K562 (cell line): ENCODE data around the gene IBA57. TPM values are rescaled to one million over a fixed set of nuclear protein-coding genes. Genes with fewer than 3 reads are reported as not detected.

Source experiments
- ATAC-seq: fragments of 200-7000 bp; cut with Tn5 transposase; 3 replicates; pipeline ENCODE4 v1.9.1; 2020; ENCODE audit warnings: moderate library complexity
- BruUV-seq: library from RNA; stranded (reverse); fragments of 400-500 nt; replicated peaks from 2 replicates; lab custom pipeline; 2021; lab: Mats Ljungman, UMichigan
- CTCF ChIA-PET: fragments of 300-600 bp; formaldehyde crosslinking; extraction: SDS; loops from one replicate; lab custom pipeline; 2021; ENCODE audit warnings: low intra/inter-chr PET ratio; lab: Yijun Ruan, JAX
- POLR2A ChIA-PET: fragments of 300-600, 350-650 bp; sonication (Branson Sonifier 250); formaldehyde crosslinking; extraction: SDS; loops from one replicate; lab custom pipeline; 2021; ENCODE audit warnings: antibody characterized with exemption, inconsistent platforms; lab: Yijun Ruan, JAX
- DNase-seq, 4 experiments: peaks; one replicate each; pipeline versions ENCODE4 v3.0.0 to v3.0.0-alpha.2; 2011 to 2018; ENCODE audit warnings: low spot score in 3 of 4, mixed read lengths in 3 of 4; ENCODE audit errors: extremely low read depth in 1 of 4
- FAIRE-seq: peaks from 2 replicates; lab custom pipeline; 2011; peaks lifted over from hg19 to GRCh38; lab: Jason Lieb, UNC
- H2AFZ ChIP-seq: 2 replicates; pipeline ENCODE4 v1.6.0; 2011; ENCODE audit warnings: low read depth, low read length, control low read depth, inconsistent platforms
- H3K27ac ChIP-seq: fragments of 200-600 bp; 3 replicates; pipeline ENCODE4 v1.8.0; 2011; ENCODE audit warnings: low read depth, mild to moderate bottlenecking, control low read depth, inconsistent platforms, low read length, moderate library complexity, mixed read lengths; ENCODE audit errors: extremely low read depth
- H3K27me3 ChIP-seq, 2 experiments: fragments of 300-600 bp in 1 of 2; 2 replicates in 1 of 2; 3 replicates in 1 of 2; pipeline versions ENCODE4 v1.6.0 to v1.8.0; 2011; ENCODE audit warnings: inconsistent platforms in 2 of 2, low read length in 2 of 2, mild to moderate bottlenecking in 1 of 2, mixed read lengths in 1 of 2, moderate library complexity in 1 of 2; ENCODE audit not compliant: control insufficient read depth in 2 of 2, insufficient read depth in 2 of 2
- H3K36me3 ChIP-seq: fragments of 300-600 bp; 3 replicates; pipeline ENCODE4 v1.8.0; 2011; ENCODE audit warnings: mild to moderate bottlenecking, low read length, inconsistent platforms; ENCODE audit not compliant: control insufficient read depth, insufficient read depth
- H3K4me1 ChIP-seq, 2 experiments: fragments of 200-600 bp in 1 of 2; replicated peaks in 1 of 2; 2 replicates in 1 of 2; 3 replicates in 1 of 2; pipeline versions ENCODE4 v1.5.1 to v1.8.0; 2011; ENCODE audit warnings: inconsistent platforms in 2 of 2, low read length in 2 of 2, mild to moderate bottlenecking in 1 of 2, mixed read lengths in 1 of 2, moderate library complexity in 1 of 2; ENCODE audit not compliant: control insufficient read depth in 2 of 2, insufficient read depth in 2 of 2
- H3K4me2 ChIP-seq: 2 replicates; pipeline ENCODE4 v1.6.1; 2011; ENCODE audit warnings: low read length, control low read depth, inconsistent platforms, mixed read lengths; ENCODE audit not compliant: insufficient read depth
- H3K4me3 ChIP-seq: fragments of 200-600 bp; sonication (generic), shearing (Covaris generic); 2 replicates; pipeline ENCODE4 v1.5.1; 2016; ENCODE audit warnings: control low read depth, inconsistent platforms
- H3K79me2 ChIP-seq: fragments of 200-600 bp; 3 replicates; pipeline ENCODE4 v1.8.0; 2011; ENCODE audit warnings: low read length, inconsistent platforms; ENCODE audit not compliant: control insufficient read depth, insufficient read depth
- H3K9ac ChIP-seq, 2 experiments: 2 replicates each; pipeline versions ENCODE4 v1.6.0 to v1.6.1; 2011; ENCODE audit warnings: low read depth in 2 of 2, low read length in 2 of 2, control low read depth in 1 of 2, inconsistent platforms in 1 of 2, mild to moderate bottlenecking in 1 of 2, mixed read lengths in 1 of 2; ENCODE audit not compliant: insufficient read depth in 1 of 2
- H3K9me1 ChIP-seq: one replicate; pipeline ENCODE4 v1.6.0; 2011; ENCODE audit warnings: inconsistent platforms, mild to moderate bottlenecking, low read length, moderate library complexity; ENCODE audit not compliant: control insufficient read depth, insufficient read depth
- H3K9me3 ChIP-seq: replicated peaks from 2 replicates; pipeline ENCODE4 v1.5.1; 2011; ENCODE audit warnings: low read depth, low read length, inconsistent platforms; ENCODE audit not compliant: control insufficient read depth, insufficient read depth
- H4K20me1 ChIP-seq: replicated peaks from 2 replicates; pipeline ENCODE4 v1.6.1; 2011; ENCODE audit warnings: low read length, inconsistent platforms, mixed read lengths; ENCODE audit not compliant: control insufficient read depth, insufficient read depth
- CGGBP1 ChIP-seq: fragments of 250-450 bp; sonication (Bioruptor Pico); IDR thresholded peaks from 2 replicates; pipeline ENCODE4 v1.9.0; 2021; ENCODE audit warnings: mild to moderate bottlenecking
- CLOCK ChIP-seq: fragments of 250-450 bp; sonication (Bioruptor Pico); IDR thresholded peaks from 2 replicates; pipeline ENCODE4 v1.4.0; 2020; ENCODE audit warnings: mild to moderate bottlenecking, moderate library complexity, borderline replicate concordance
- DPF2 ChIP-seq: fragments of 450-650 bp; IDR thresholded peaks from 2 replicates; pipeline ENCODE4 v1.6.1; 2016
- HMG20B ChIP-seq: fragments of 250-450 bp; sonication (Bioruptor Pico); IDR thresholded peaks from 2 replicates; pipeline ENCODE4 v1.5.0; 2021; ENCODE audit warnings: mild to moderate bottlenecking
- HOXB6 ChIP-seq: fragments of 250-450 bp; sonication (Bioruptor Pico); IDR thresholded peaks from 2 replicates; pipeline ENCODE4 v1.5.1; 2022; ENCODE audit warnings: mild to moderate bottlenecking, borderline replicate concordance
- MECOM ChIP-seq: fragments of 250-450 bp; sonication (Bioruptor Pico); IDR thresholded peaks from 2 replicates; pipeline ENCODE4 v1.8.0; 2022; ENCODE audit warnings: inconsistent platforms
- NCOA1 ChIP-seq: fragments of 450-650 bp; IDR thresholded peaks from 2 replicates; pipeline ENCODE4 v1.6.1; 2016; ENCODE audit warnings: low read depth
- NCOA2 ChIP-seq, 2 experiments: fragments of 450-650 bp; IDR thresholded peaks; 2 replicates each; pipeline ENCODE4 v1.6.1; 2018; ENCODE audit warnings: mild to moderate bottlenecking in 2 of 2, moderate library complexity in 1 of 2; ENCODE audit not compliant: partially characterized antibody in 2 of 2
- SOX6 ChIP-seq: fragments of 450-650 bp; IDR thresholded peaks from 2 replicates; pipeline ENCODE4 v1.6.1; 2014; ENCODE audit warnings: mild to moderate bottlenecking
- TCF7L2 ChIP-seq: fragments of 150-350 bp; IDR thresholded peaks from 2 replicates; pipeline ENCODE4 v1.6.1; 2016; ENCODE audit warnings: low read depth, mild to moderate bottlenecking, low read length, moderate library complexity
- U2AF1 ChIP-seq: fragments of 200-400 bp; formaldehyde crosslinking; optimal IDR thresholded peaks from 2 replicates; pipeline ENCODE3; 2017; ENCODE audit warnings: mild to moderate bottlenecking, low read depth, low read length, moderate library complexity
- ZBED1 ChIP-seq: IDR thresholded peaks from 2 replicates; pipeline ENCODE4 v1.6.1; 2014
- ZC3H11A ChIP-seq: IDR thresholded peaks from 2 replicates; pipeline ENCODE4 v1.6.1; 2012; ENCODE audit warnings: low read depth, low read length, improper control_type of control experiment
- ZNF133 ChIP-seq: fragments of 250-450 bp; sonication (Bioruptor Pico); IDR thresholded peaks from 2 replicates; pipeline ENCODE4 v1.4.0; 2020; ENCODE audit warnings: mild to moderate bottlenecking
- ZNF311 ChIP-seq: fragments of 250-450 bp; sonication (Bioruptor Pico); IDR thresholded peaks from 2 replicates; pipeline ENCODE4 v1.4.0; 2020; ENCODE audit warnings: mild to moderate bottlenecking, moderate library complexity
- ZNF639 ChIP-seq, 2 experiments: fragments of 200-800 bp in 1 of 2; sonication (Bioruptor generic) in 1 of 2; sonication (generic) in 1 of 2; formaldehyde crosslinking in 1 of 2; IDR thresholded peaks in 1 of 2; conservative IDR thresholded peaks in 1 of 2; 2 replicates each; pipeline versions ENCODE4 v1.5.0 to v1.6.1; 2016 to 2020; ENCODE audit warnings: missing compliant biosample characterization in 1 of 2, missing genetic modification characterization in 1 of 2, missing genetic modification reagents in 1 of 2
- ZNF696 ChIP-seq: fragments of 250-450 bp; sonication (Bioruptor Pico); conservative IDR thresholded peaks from 2 replicates; pipeline ENCODE4 v1.4.0; 2020; ENCODE audit warnings: mild to moderate bottlenecking, moderate library complexity
- WGBS: fragments of 100-300 bp; shearing (Covaris generic); methylation state at CpG from one replicate; pipeline ENCODE4 v1.1.6; 2016; ENCODE audit warnings: low coverage, mixed read lengths; ENCODE audit not compliant: insufficient coverage; ENCODE audit errors: missing lambda C conversion rate; 5-methylcytosine and 5-hydroxymethylcytosine counted together
- in situ Hi-C: fragments of 300-500 bp; cut with MboI; formaldehyde crosslinking; loops from 4 replicates; pipeline ENCODE4 v1.15.0; 2018; ENCODE audit warnings: inconsistent platforms, mixed read lengths
- intact Hi-C: fragments of 100-400 bp; cut with micrococcal nuclease; formaldehyde crosslinking; loops from 2 replicates; pipeline ENCODE4 v1.14.2; 2022
- polyA plus RNA-seq, 8 experiments: library from polyadenylated mRNA; depleted of rRNA in 4 of 8; stranded (reverse) in 5 of 8; unstranded in 3 of 8; fragments of >200 nt; fragmentation: Nextera tagmentation in 2 of 8; fragmentation: Illumina TruSeq in 1 of 8; extraction: Ambion mirVana in 2 of 8; extraction: Trizol in 1 of 8; gene quantifications; 2 replicates each; pipeline versions ENCODE4 v1.2.1 to v1.2.3, GENCODE V29; 2011 to 2014; ENCODE audit warnings: inconsistent platforms in 1 of 8, missing spikeins in 1 of 8
- total RNA-seq, 7 experiments: library from RNA; depleted of rRNA in 6 of 7; stranded (reverse); fragments of >200 nt in 6 of 7; fragmentation: Illumina TruSeq in 2 of 7; extraction: Trizol in 2 of 7; gene quantifications; 2 replicates each; pipeline versions ENCODE4 v1.2.1 to v1.2.3, GENCODE V29; 2011 to 2021; ENCODE audit warnings: low replicate concordance in 1 of 7

Gene IBA57
- total and polyA plus RNA-seq, 9 of the 15 experiments (the other 6 are each of a cell fraction or from before 2014, with no cell fraction given), result 0.77 to 15.5 (median 2.7) TPM

GRCh38 chr1:228160201-228160761 lies 5.3 kb upstream of the IBA57 start (continued):
- TF ChIP-seq ZNF133 (CRISPR knock-in tag) (no peak), U2AF1 (no peak), MECOM (CRISPR knock-in tag) (no peak), SOX6 (no peak), TCF7L2 (no peak)
- TF ChIP-seq, all 486 proteins: peak for 0

GRCh38 chr1:228161362-228161761 lies 4.2 kb upstream of the IBA57 start:
- peak; percentile 81 for FAIRE-seq
- TF ChIP-seq CLOCK (CRISPR knock-in tag), result no peak
- no peak for TF ChIP-seq HMG20B (CRISPR knock-in tag)
- TF ChIP-seq ZC3H11A, result no peak
- no peak for TF ChIP-seq ZNF696 (CRISPR knock-in tag)
- no peak for TF ChIP-seq NCOA1
- TF ChIP-seq MECOM (CRISPR knock-in tag), result no peak
- TF ChIP-seq ZBED1, result no peak
- no peak for TF ChIP-seq ZNF639 (CRISPR knock-in tag; conservative IDR thresholded peaks at IDR 0.05 in 1 of 2, IDR thresholded peaks at IDR 0.05 in 1 of 2)
- TF ChIP-seq CGGBP1 (CRISPR knock-in tag), result no peak
- TF ChIP-seq DPF2, result no peak
- no peak for TF ChIP-seq ZNF311
- no peak for TF ChIP-seq HOXB6 (CRISPR knock-in tag)
- no peak for TF ChIP-seq NCOA2 (IDR thresholded peaks at IDR 0.05; ENCODE audit: partially characterized antibody in 2 of 2)

More at GRCh38 chr1:228161362-228161761, 4.2 kb upstream of the IBA57 start:
- Histone ChIP-seq H3K27ac (no peak overlapping the region), H3K9ac (peak overlapping the region in 1 of 2 experiments; percentile 74; a peak in 1 of 4 replicates), H3K9me1 (peaks cover 12% of the 10 kb centered on the region), H3K9me3 (no peaks in the 10 kb centered on the region), H3K4me3 (no peak overlapping the region), H3K36me3 (no peaks in the 10 kb centered on the region), H3K4me2 (no peak overlapping the region), H3K4me1 (peaks cover 10 to 66% of the 10 kb centered on the region in 2 experiments; a peak in 4 of 5 replicates), H3K27me3 (no peaks in the 10 kb centered on the region), H4K20me1 (peaks cover 6% of the 10 kb centered on the region), H2AFZ (no peak overlapping the region), H3K79me2 (peaks cover 2% of the 10 kb centered on the region; the same call in 2 of the 3 replicates)
- intact Hi-C loops (no loop called here), in situ Hi-C loops (no loop called here)
- POLR2A ChIA-PET, result interaction anchor here (0.6 to 3.3 kb wide), 4 partner anchors 10 to 29 kb away, joined by 3 to 15 read pairs (median 4); no protein-coding TSS in a partner anchor
- no peak for ATAC-seq
- BruUV-seq, result no TSS peak
- no peak for DNase-seq
- WGBS, result 4% methylated on average over 7 of the region's 7 CpGs
- CTCF ChIA-PET, result no interaction called here
